Mesodermal cell (in vitro differentiated cells): ENCODE results near the gene IFNL3.
"Not testable (repeated sequence)": the region's sequence is repeated elsewhere in the genome, so short reads cannot be mapped to it uniquely, and the experiment has no call there.

Experiments
- H3K27ac ChIP-seq: 2 replicates; pipeline ENCODE4 v1.7.0; 2013; ENCODE audit warnings: mild to moderate bottlenecking, low read depth, low read length, moderate library complexity; ENCODE audit not compliant: severe bottlenecking
- H3K36me3 ChIP-seq: 2 replicates; pipeline ENCODE4 v1.7.1; 2013; ENCODE audit warnings: mild to moderate bottlenecking, low read length, moderate library complexity; ENCODE audit not compliant: control insufficient read depth, insufficient read depth
- H3K4me1 ChIP-seq: one replicate; pipeline ENCODE4 v1.7.1; 2013; ENCODE audit warnings: mild to moderate bottlenecking, low read length; ENCODE audit not compliant: insufficient read depth, control insufficient read depth, poor library complexity, severe bottlenecking
- H3K4me3 ChIP-seq: 2 replicates; pipeline ENCODE4 v1.7.0; 2013; ENCODE audit warnings: low read length, control low read depth, mild to moderate bottlenecking; ENCODE audit not compliant: insufficient read depth, poor library complexity, severe bottlenecking; ENCODE audit errors: extremely low read depth
- H3K9me3 ChIP-seq: 2 replicates; pipeline ENCODE4 v1.7.1; 2013; ENCODE audit warnings: mild to moderate bottlenecking, low read length, moderate library complexity; ENCODE audit not compliant: control insufficient read depth
- WGBS, 2 experiments: methylation state at CpG; one replicate each; pipeline ENCODE4 v1.1.5; 2013; ENCODE audit warnings: missing lambda C conversion rate in 2 of 2; ENCODE audit not compliant: insufficient coverage in 2 of 2; 5-methylcytosine and 5-hydroxymethylcytosine counted together

The IFNL3 gene

GRCh38 chr19:39217094-39217493, 27.7 kb downstream of the IFNL3 start:
- Histone ChIP-seq H3K27ac (no peak overlapping the region), H3K36me3 (no peaks in the 10 kb centered on the region), H3K4me3 (no peak overlapping the region), H3K9me3 (no peaks in the 10 kb centered on the region), H3K4me1 (no peaks in the 10 kb centered on the region)
- WGBS, 2 experiments, result 74 to 81% methylated on average over 5 of the region's 5 CpGs

GRCh38 chr19:39215323-39215722, 29.5 kb downstream of the IFNL3 start:
- 79% methylated on average over 2 to 3 of the region's 3 CpGs for WGBS, 2 experiments

GRCh38 chr19:39212375-39212742, 32.4 kb downstream of the IFNL3 start:
- WGBS, 2 experiments, result 13 to 14% methylated on average over 6 to 7 of the region's 8 CpGs
- Histone ChIP-seq H3K36me3 (no peaks in the 10 kb centered on the region), H3K4me1 (no peaks in the 10 kb centered on the region), H3K9me3 (no peaks in the 10 kb centered on the region), H3K27ac (no peak overlapping the region), H3K4me3 (no peak overlapping the region)

More at GRCh38 chr19:39215323-39215722, 29.5 kb downstream of the IFNL3 start:
- not testable (repeated sequence) for H3K36me3 ChIP-seq, H3K4me3 ChIP-seq, H3K9me3 ChIP-seq, H3K4me1 ChIP-seq, H3K27ac ChIP-seq

GRCh38 chr19:39211731-39212374, 33.0 kb downstream of the IFNL3 start:
- Histone ChIP-seq H3K27ac (no peak overlapping the region), H3K9me3 (no peaks in the 10 kb centered on the region), H3K4me3 (no peak overlapping the region), H3K4me1 (no peaks in the 10 kb centered on the region), H3K36me3 (no peaks in the 10 kb centered on the region)
- 82% methylated on average over 11 of the region's 13 CpGs for WGBS, 2 experiments

GRCh38 chr19:39209196-39209595, 35.6 kb downstream of the IFNL3 start:
- WGBS, 2 experiments, result 83 to 94% methylated on average over 1 to 2 of the region's 7 CpGs
- H3K36me3 ChIP-seq, result no peaks in the 10 kb centered on the region
- H3K27ac ChIP-seq, result no peak overlapping the region
- H3K4me1 ChIP-seq, result no peaks in the 10 kb centered on the region
- no peaks in the 10 kb centered on the region for H3K9me3 ChIP-seq
- no peak overlapping the region for H3K4me3 ChIP-seq

GRCh38 chr19:39208175-39208795, 36.5 kb downstream of the IFNL3 start:
- H3K36me3 ChIP-seq, result no peaks in the 10 kb centered on the region
- no peak overlapping the region for H3K4me3 ChIP-seq
- H3K9me3 ChIP-seq, result no peaks in the 10 kb centered on the region
- H3K27ac ChIP-seq, result no peak overlapping the region
- 79 to 84% methylated on average over 8 to 9 of the region's 9 CpGs for WGBS, 2 experiments
- no peaks in the 10 kb centered on the region for H3K4me1 ChIP-seq

- no peaks in the 10 kb centered on the region for H3K36me3 ChIP-seq
- no peak overlapping the region for H3K4me3 ChIP-seq
- H3K9me3 ChIP-seq, result no peaks in the 10 kb centered on the region
- 69 to 83% methylated on average over 3 of the region's 6 CpGs for WGBS, 2 experiments
- no peak overlapping the region for H3K27ac ChIP-seq
- H3K4me1 ChIP-seq, result no peaks in the 10 kb centered on the region
These were observed 37.4 kb downstream of the IFNL3 start for GRCh38 chr19:39207293-39207836.

- Histone ChIP-seq H3K36me3 (no peaks in the 10 kb centered on the region), H3K4me3 (no peak overlapping the region), H3K27ac (no peak overlapping the region), H3K9me3 (no peaks in the 10 kb centered on the region), H3K4me1 (no peaks in the 10 kb centered on the region)
- WGBS, 2 experiments, result 95 to 100% methylated on average over 4 to 6 of the region's 6 CpGs
These were observed 38.7 kb downstream of the IFNL3 start for GRCh38 chr19:39206122-39206521.

GRCh38 chr19:39205449-39205764, 39.4 kb downstream of the IFNL3 start:
- Histone ChIP-seq H3K27ac (no peak overlapping the region), H3K9me3 (no peaks in the 10 kb centered on the region), H3K4me1 (no peaks in the 10 kb centered on the region), H3K4me3 (no peak overlapping the region), H3K36me3 (no peaks in the 10 kb centered on the region)
- no CpG with 5 or more reads among the region's 3 CpGs for WGBS, 2 experiments

- no peaks in the 10 kb centered on the region for H3K4me1 ChIP-seq
- 50 to 52% methylated on average over 44 to 54 of the region's 57 CpGs for WGBS, 2 experiments
- H3K4me3 ChIP-seq, result no peak within 1 kb of the TSS
- H3K9me3 ChIP-seq, result no peaks in the 10 kb centered on the region
- H3K36me3 ChIP-seq, result no peaks in the 10 kb centered on the region
- H3K27ac ChIP-seq, result no peak within 1 kb of the TSS
These were observed 41.1 kb downstream of the IFNL3 start, which contains the start of gene SYCN for GRCh38 chr19:39203372-39204341. Gene SYCN (minus strand): TSS chr19:39204263. CDS start chr19:39204254, 9 bp downstream.
